Measurements from ENCODE around the gene CIPC.

The CIPC gene

DNA sequence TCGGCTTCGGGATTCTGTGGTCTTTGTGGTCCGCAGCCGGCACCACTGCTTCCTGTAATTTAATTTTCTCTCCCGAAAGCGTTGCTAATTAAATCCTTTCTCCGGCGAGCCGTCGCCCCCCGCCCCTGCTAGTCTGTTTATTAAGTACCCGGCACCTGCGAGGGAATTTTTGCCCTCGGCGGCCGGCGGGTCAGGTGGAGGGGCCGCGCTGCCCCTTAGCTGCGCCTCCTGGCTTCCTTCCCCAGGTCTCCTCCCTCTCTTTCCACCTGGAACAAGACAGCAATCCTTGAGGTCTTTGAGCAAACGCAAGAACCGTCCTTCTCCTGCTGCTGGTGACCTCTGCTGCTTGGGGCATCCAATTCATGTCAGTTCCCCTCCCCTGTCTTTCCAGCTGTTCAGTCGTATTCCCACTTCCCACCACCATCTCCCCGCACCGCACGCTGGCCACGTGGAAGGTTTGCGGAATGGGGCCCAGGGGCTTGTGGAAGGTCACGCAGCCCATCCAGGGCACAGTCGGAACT is 27.3 kb downstream of the CIPC start:
- Histone ChIP-seq H3K9me2 (replicated peaks; ENCODE audit: low read depth, low read length) (no peaks in the 10 kb centered on the region), H3K79me2 (ENCODE audit: insufficient read depth, low read length) (no peaks in the 10 kb centered on the region), H3K4me3 (ENCODE audit: low read length, poor library complexity, severe bottlenecking) (no peak overlapping the region), H3K4me1 (ENCODE audit: insufficient read depth, low read length, poor library complexity, severe bottlenecking) (peaks cover 3% of the 10 kb centered on the region), H3K9ac (ENCODE audit: low read depth, low read length, poor library complexity, severe bottlenecking) (no peak overlapping the region), H3F3A (ENCODE audit: low read depth) (no peaks in the 10 kb centered on the region), H3K27me3 (ENCODE audit: insufficient read depth, low read length, poor library complexity, severe bottlenecking) (no peaks in the 10 kb centered on the region), H2AFZ (ENCODE audit: low read length) (no peak overlapping the region), H3K36me3 (ENCODE audit: insufficient read depth, low read length) (no peaks in the 10 kb centered on the region), H3K4me2 (ENCODE audit: low read depth, low read length, poor library complexity, severe bottlenecking) (no peak overlapping the region), H3K9me3 (ENCODE audit: insufficient read depth, low read depth, low read length) (no peaks in the 10 kb centered on the region), H4K20me1 (ENCODE audit: insufficient read depth, low read length, poor library complexity, severe bottlenecking) (no peaks in the 10 kb centered on the region)
- TF ChIP-seq EZH2phosphoT487 (IDR thresholded peaks at IDR 0.05; ENCODE audit: borderline replicate concordance) (no peak), CTCF (conservative IDR thresholded peaks at IDR 0.05; ENCODE audit: low read length) (no peak)

- Histone ChIP-seq H4K20me1 (ENCODE audit: insufficient read depth, low read length, poor library complexity, severe bottlenecking) (no peaks in the 10 kb centered on the region), H3K4me1 (ENCODE audit: insufficient read depth, low read length, poor library complexity, severe bottlenecking) (peaks cover 3% of the 10 kb centered on the region), H3K79me2 (ENCODE audit: insufficient read depth, low read length) (no peaks in the 10 kb centered on the region), H3K27me3 (ENCODE audit: insufficient read depth, low read length, poor library complexity, severe bottlenecking) (no peaks in the 10 kb centered on the region), H3K9ac (ENCODE audit: low read depth, low read length, poor library complexity, severe bottlenecking) (no peak overlapping the region), H3F3A (ENCODE audit: low read depth) (no peaks in the 10 kb centered on the region), H2AFZ (ENCODE audit: low read length) (no peak overlapping the region), H3K4me3 (ENCODE audit: low read length, poor library complexity, severe bottlenecking) (no peak overlapping the region), H3K9me2 (replicated peaks; ENCODE audit: low read depth, low read length) (no peaks in the 10 kb centered on the region), H3K4me2 (ENCODE audit: low read depth, low read length, poor library complexity, severe bottlenecking) (no peak overlapping the region), H3K36me3 (ENCODE audit: insufficient read depth, low read length) (no peaks in the 10 kb centered on the region), H3K9me3 (ENCODE audit: insufficient read depth, low read depth, low read length) (no peaks in the 10 kb centered on the region)
- no peak for TF ChIP-seq EZH2phosphoT487 (IDR thresholded peaks at IDR 0.05; ENCODE audit: borderline replicate concordance)
- no peak for TF ChIP-seq CTCF (conservative IDR thresholded peaks at IDR 0.05; ENCODE audit: low read length)
Measured at GRCh38 chr14:77125823-77126325, 27.8 kb downstream of the CIPC start.

DNA sequence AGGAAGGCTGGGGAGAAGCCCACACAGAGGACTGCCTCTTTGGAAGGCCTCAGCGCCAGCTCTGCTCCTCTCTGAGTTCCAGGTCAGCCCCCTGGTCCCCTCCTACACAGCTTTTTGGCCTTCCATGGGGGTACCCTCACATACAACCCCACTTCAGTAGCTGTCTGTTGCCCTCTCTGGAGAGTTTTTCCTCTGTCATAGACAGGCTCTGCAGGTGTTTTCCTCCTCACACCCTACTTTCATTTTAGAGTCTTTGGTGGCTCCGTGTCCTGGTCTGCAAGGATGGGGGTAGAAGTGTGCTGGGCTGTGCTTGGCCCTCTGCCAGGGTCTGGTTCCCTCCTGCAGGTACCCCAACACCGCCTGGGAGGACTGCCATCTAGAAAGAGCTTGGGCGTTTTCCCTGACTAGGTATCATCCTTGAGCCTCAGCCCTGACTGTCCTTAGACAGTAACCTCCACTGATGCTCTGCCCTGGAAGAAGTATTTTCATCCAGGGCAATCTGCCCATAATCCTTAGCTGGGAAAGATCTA is 28.5 kb downstream of the CIPC start:
- Histone ChIP-seq H3K79me2 (ENCODE audit: insufficient read depth, low read length) (no peaks in the 10 kb centered on the region), H3K4me1 (ENCODE audit: insufficient read depth, low read length, poor library complexity, severe bottlenecking) (no peaks in the 10 kb centered on the region), H3K9me2 (replicated peaks; ENCODE audit: low read depth, low read length) (no peaks in the 10 kb centered on the region), H3K36me3 (ENCODE audit: insufficient read depth, low read length) (no peaks in the 10 kb centered on the region), H3K4me3 (ENCODE audit: low read length, poor library complexity, severe bottlenecking) (no peak overlapping the region), H3K27me3 (ENCODE audit: insufficient read depth, low read length, poor library complexity, severe bottlenecking) (no peaks in the 10 kb centered on the region), H3K9ac (ENCODE audit: low read depth, low read length, poor library complexity, severe bottlenecking) (no peak overlapping the region), H4K20me1 (ENCODE audit: insufficient read depth, low read length, poor library complexity, severe bottlenecking) (no peaks in the 10 kb centered on the region), H3F3A (ENCODE audit: low read depth) (no peaks in the 10 kb centered on the region), H3K9me3 (ENCODE audit: insufficient read depth, low read depth, low read length) (no peaks in the 10 kb centered on the region), H3K4me2 (ENCODE audit: low read depth, low read length, poor library complexity, severe bottlenecking) (no peak overlapping the region), H2AFZ (ENCODE audit: low read length) (no peak overlapping the region)
- no peak for TF ChIP-seq CTCF (conservative IDR thresholded peaks at IDR 0.05; ENCODE audit: low read length)
- TF ChIP-seq EZH2phosphoT487 (IDR thresholded peaks at IDR 0.05; ENCODE audit: borderline replicate concordance) = no peak

Measured in Loucy (cell line).